HEK293T (cell line): Measurements from ENCODE around the gene WWC2.
"Not testable (repeated sequence)": the region's sequence is repeated elsewhere in the genome, so short reads cannot be mapped to it uniquely, and the experiment has no call there.

Experiments used
- CTCF ChIA-PET: fragments of 350-600 bp; formaldehyde crosslinking; extraction: SDS; loops from one replicate; lab custom pipeline; 2021; ENCODE audit warnings: antibody characterized with exemption, inconsistent platforms; lab: Yijun Ruan, JAX
- POLR2A ChIA-PET: fragments of 350-600 bp; formaldehyde crosslinking; extraction: SDS; loops from one replicate; lab custom pipeline; 2020; ENCODE audit warnings: antibody characterized with exemption, inconsistent platforms; lab: Yijun Ruan, JAX
- DNase-seq: peaks from one replicate; pipeline ENCODE4 v3.0.0; 2012; ENCODE audit warnings: mixed read lengths; ENCODE audit errors: extremely low spot score
- ARNT ChIP-seq: fragments of 450-650 bp; IDR thresholded peaks from 2 replicates; pipeline ENCODE4 v1.6.1; 2017; ENCODE audit warnings: mild to moderate bottlenecking
- BHLHE40 ChIP-seq: fragments of 450-650 bp; IDR thresholded peaks from 2 replicates; pipeline ENCODE4 v1.6.1; 2016; ENCODE audit warnings: mild to moderate bottlenecking, moderate library complexity, borderline replicate concordance
- CTBP1 ChIP-seq: fragments of 450-650 bp; IDR thresholded peaks from 2 replicates; pipeline ENCODE4 v1.6.1; 2016; ENCODE audit warnings: borderline replicate concordance
- ELF4 ChIP-seq: fragments of 450-650 bp; IDR thresholded peaks from 2 replicates; pipeline ENCODE4 v1.6.1; 2017; ENCODE audit warnings: antibody characterized with exemption
- FOXA1 ChIP-seq: fragments of 450-650 bp; IDR thresholded peaks from 2 replicates; pipeline ENCODE4 v1.6.1; 2016; ENCODE audit warnings: mild to moderate bottlenecking
- FOXK2 ChIP-seq: fragments of 450-650 bp; IDR thresholded peaks from 2 replicates; pipeline ENCODE4 v1.6.1; 2016; ENCODE audit warnings: mild to moderate bottlenecking
- FOXM1 ChIP-seq: fragments of 450-650 bp; IDR thresholded peaks from 2 replicates; pipeline ENCODE4 v1.6.1; 2017; ENCODE audit warnings: mild to moderate bottlenecking, borderline replicate concordance
- HDGF ChIP-seq: fragments of 450-650 bp; IDR thresholded peaks from 2 replicates; pipeline ENCODE4 v1.6.1; 2017; ENCODE audit warnings: antibody characterized with exemption, borderline replicate concordance
- L3MBTL2 ChIP-seq: fragments of 450-650 bp; conservative IDR thresholded peaks from 2 replicates; pipeline ENCODE4 v1.6.1; 2016; ENCODE audit warnings: mild to moderate bottlenecking
- LEF1 ChIP-seq: fragments of 450-650 bp; IDR thresholded peaks from 2 replicates; pipeline ENCODE4 v1.6.1; 2017; ENCODE audit warnings: mild to moderate bottlenecking, borderline replicate concordance
- NFRKB ChIP-seq: fragments of 450-650 bp; IDR thresholded peaks from 2 replicates; pipeline ENCODE4 v1.6.1; 2016; ENCODE audit warnings: mild to moderate bottlenecking, moderate library complexity
- PKNOX1 ChIP-seq: fragments of 450-650 bp; IDR thresholded peaks from 2 replicates; pipeline ENCODE4 v1.6.1; 2016
- SP1 ChIP-seq: fragments of 450-650 bp; IDR thresholded peaks from 2 replicates; pipeline ENCODE4 v1.6.1; 2017
- SUZ12 ChIP-seq: fragments of 450-650 bp; IDR thresholded peaks from 2 replicates; pipeline ENCODE4 v1.6.1; 2016; ENCODE audit warnings: mild to moderate bottlenecking
- TARDBP ChIP-seq: fragments of 450-650 bp; IDR thresholded peaks from 2 replicates; pipeline ENCODE4 v1.6.1; 2016
- ZNF384 ChIP-seq: fragments of 450-650 bp; IDR thresholded peaks from 2 replicates; pipeline ENCODE4 v1.6.1; 2016

Gene WWC2

DNA sequence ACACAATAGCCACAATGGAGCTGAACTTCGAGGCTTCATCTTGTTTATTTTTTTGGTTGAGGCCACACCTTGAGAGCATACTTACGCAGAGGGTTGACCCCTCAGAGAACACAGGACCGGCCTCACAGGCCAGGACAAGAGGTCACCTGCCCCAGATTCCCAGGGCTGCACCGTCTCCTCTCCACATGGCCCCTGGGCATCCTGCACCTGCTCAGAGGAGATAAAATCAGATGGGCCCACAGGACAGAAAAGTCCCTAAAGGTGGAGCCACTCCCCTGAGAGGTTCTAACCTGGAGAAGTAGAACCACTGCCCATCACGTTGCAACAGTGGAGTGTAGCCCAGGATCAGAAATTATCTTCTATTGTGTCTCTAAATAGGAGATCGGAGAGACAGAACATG is 224.2 kb downstream of the WWC2 start:
- POLR2A ChIA-PET, result no interaction called here
- CTCF ChIA-PET, result no interaction called here
- no peak for DNase-seq
- no peak for TF ChIP-seq HDGF
- no peak for TF ChIP-seq FOXK2
- no peak for TF ChIP-seq PKNOX1
- no peak for TF ChIP-seq NFRKB
- no peak for TF ChIP-seq BHLHE40
- TF ChIP-seq FOXA1, result no peak
- TF ChIP-seq SP1, result no peak
- TF ChIP-seq SUZ12, result no peak
- TF ChIP-seq ARNT, result no peak
- TF ChIP-seq CTBP1, result no peak
- TF ChIP-seq ZNF384, result no peak
- TF ChIP-seq ELF4, result no peak
- TF ChIP-seq LEF1, result no peak
- no peak for TF ChIP-seq L3MBTL2
- TF ChIP-seq FOXM1, result no peak
- TF ChIP-seq TARDBP, result no peak

DNA sequence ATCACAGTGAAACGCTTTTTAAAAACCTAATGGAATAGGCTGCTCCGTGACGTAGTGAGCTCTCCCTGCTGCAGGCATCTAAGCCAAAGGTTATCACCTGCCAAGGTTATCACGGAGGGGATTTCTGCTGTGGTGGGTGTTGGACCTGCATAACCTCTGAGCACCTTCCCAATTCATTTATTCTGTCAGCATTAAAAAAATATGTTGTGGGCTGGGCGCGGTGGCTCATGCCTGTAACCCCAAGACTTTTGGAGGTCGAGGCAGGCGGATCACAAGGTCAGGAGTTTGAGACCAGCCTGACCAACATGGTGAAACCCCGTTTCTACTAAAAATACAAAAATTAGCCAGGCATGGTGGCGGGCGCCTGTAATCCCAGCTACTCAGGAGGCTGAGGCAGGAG is 225.0 kb downstream of the WWC2 start:
- DNase-seq, CTCF ChIA-PET, POLR2A ChIA-PET: not testable (repeated sequence)

GRCh38 chr4:183324619-183325018 is 225.6 kb downstream of the WWC2 start:
- TF ChIP-seq NFRKB (no peak), FOXK2 (no peak), CTBP1 (no peak)
- no peak for DNase-seq
- ChIA-PET CTCF (no interaction called here), POLR2A (no interaction called here)

DNA sequence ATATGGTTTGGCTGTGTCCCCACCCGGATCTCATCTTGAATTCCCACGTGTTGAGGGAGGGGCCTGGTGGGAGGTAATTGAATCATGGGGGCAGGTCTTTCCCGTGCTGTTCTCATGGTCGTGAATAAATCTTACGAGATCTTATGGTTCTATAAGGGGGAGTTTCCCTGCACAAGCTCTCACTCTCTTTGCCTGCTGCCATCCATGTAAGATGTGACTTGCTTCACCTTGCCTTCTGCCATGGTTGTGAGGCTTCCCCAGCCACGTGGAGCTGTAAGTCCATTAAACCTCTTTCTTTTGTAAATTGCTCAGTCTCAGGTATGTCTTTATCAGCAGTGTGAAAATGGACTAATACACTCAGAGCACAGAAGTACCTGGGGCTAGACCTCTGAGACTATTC is 227.3 kb downstream of the WWC2 start:
- POLR2A ChIA-PET, CTCF ChIA-PET, DNase-seq: not testable (repeated sequence)

GRCh38 chr4:183326853-183327252 is 227.8 kb downstream of the WWC2 start:
- TF ChIP-seq BHLHE40, result no peak
- DNase-seq, result no peak
- POLR2A ChIA-PET, result no interaction called here
- CTCF ChIA-PET, result no interaction called here

DNA sequence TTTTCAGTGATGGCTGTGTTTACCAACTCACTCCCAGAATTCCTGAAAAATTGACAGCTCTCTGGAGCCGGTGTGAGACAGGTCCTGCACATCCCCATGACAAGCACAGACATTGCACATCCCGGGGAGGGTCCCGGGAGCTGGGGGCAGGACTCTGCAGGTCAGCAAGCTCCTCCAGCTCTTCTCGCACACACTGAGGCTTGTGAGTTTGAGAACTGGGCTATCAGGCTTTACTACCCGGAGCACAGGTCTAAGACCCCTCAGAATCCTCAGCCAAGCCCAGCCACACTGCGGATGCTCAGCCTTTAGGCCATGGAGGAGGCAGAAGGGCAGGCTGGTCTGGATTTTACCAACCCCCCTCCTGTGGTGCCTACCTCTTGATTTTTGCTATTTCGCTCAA is 228.8 kb downstream of the WWC2 start:
- DNase-seq, result no peak
- CTCF ChIA-PET, result no interaction called here
- POLR2A ChIA-PET, result no interaction called here
- no peak for TF ChIP-seq TARDBP
- TF ChIP-seq SP1, result no peak
- TF ChIP-seq SUZ12, result no peak
- TF ChIP-seq L3MBTL2, result no peak
- TF ChIP-seq LEF1, result no peak
- no peak for TF ChIP-seq FOXA1
- no peak for TF ChIP-seq HDGF
- no peak for TF ChIP-seq ZNF384
- TF ChIP-seq ELF4, result no peak
- no peak for TF ChIP-seq BHLHE40
- no peak for TF ChIP-seq NFRKB
- TF ChIP-seq CTBP1, result no peak
- no peak for TF ChIP-seq ARNT
- no peak for TF ChIP-seq PKNOX1
- TF ChIP-seq FOXM1, result no peak
- no peak for TF ChIP-seq FOXK2

GRCh38 chr4:183328832-183329231 is 229.8 kb downstream of the WWC2 start:
- ChIA-PET POLR2A (no interaction called here), CTCF (no interaction called here)
- no peak for DNase-seq
- TF ChIP-seq SP1, result no peak
- no peak for TF ChIP-seq TARDBP
- no peak for TF ChIP-seq ELF4
- TF ChIP-seq CTBP1, result no peak
- no peak for TF ChIP-seq L3MBTL2
- TF ChIP-seq ARNT, result no peak
- no peak for TF ChIP-seq SUZ12
- TF ChIP-seq HDGF, result no peak
- TF ChIP-seq FOXK2, result no peak
- no peak for TF ChIP-seq FOXM1
- no peak for TF ChIP-seq FOXA1
- TF ChIP-seq ZNF384, result no peak

DNA sequence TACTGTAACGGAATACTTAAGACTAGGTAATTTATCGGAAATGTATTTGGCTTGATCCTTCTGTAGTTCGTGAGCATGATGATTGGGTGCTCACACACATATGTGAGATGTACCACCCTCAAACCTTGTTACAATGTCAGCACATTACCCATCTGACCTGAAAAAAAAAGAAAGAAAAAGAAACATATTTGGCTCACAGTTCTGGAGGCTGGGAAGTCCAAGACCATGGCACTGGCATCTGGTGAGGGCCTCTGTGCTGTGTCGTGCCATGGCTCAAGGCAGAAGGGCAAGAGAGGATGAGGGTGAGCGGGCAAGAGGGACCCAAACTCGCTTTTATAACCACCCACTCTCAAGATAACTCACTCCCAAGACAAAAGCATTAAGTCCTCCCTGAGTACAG is 230.2 kb downstream of the WWC2 start:
- no peak for DNase-seq
- POLR2A ChIA-PET, result no interaction called here
- CTCF ChIA-PET, result no interaction called here
- no peak for TF ChIP-seq ZNF384
- no peak for TF ChIP-seq ARNT
- no peak for TF ChIP-seq ELF4
- TF ChIP-seq NFRKB, result no peak
- no peak for TF ChIP-seq LEF1
- no peak for TF ChIP-seq HDGF
- TF ChIP-seq BHLHE40, result no peak
- no peak for TF ChIP-seq FOXK2
- no peak for TF ChIP-seq L3MBTL2
- no peak for TF ChIP-seq CTBP1
- TF ChIP-seq SP1, result no peak
- no peak for TF ChIP-seq FOXM1
- TF ChIP-seq FOXA1, result no peak
- TF ChIP-seq SUZ12, result no peak
- no peak for TF ChIP-seq TARDBP
- TF ChIP-seq PKNOX1, result no peak
